ENCODE data around the gene CEP131. TPM values are rescaled to one million over a fixed set of nuclear protein-coding genes. Genes with fewer than 3 reads are reported as not detected.

The CEP131 gene
- total and polyA plus RNA-seq, 2 donors (not counting 3 experiments of a cell fraction or from before 2014, with no cell fraction given) = 5.3 to 17.9 TPM

DNA sequence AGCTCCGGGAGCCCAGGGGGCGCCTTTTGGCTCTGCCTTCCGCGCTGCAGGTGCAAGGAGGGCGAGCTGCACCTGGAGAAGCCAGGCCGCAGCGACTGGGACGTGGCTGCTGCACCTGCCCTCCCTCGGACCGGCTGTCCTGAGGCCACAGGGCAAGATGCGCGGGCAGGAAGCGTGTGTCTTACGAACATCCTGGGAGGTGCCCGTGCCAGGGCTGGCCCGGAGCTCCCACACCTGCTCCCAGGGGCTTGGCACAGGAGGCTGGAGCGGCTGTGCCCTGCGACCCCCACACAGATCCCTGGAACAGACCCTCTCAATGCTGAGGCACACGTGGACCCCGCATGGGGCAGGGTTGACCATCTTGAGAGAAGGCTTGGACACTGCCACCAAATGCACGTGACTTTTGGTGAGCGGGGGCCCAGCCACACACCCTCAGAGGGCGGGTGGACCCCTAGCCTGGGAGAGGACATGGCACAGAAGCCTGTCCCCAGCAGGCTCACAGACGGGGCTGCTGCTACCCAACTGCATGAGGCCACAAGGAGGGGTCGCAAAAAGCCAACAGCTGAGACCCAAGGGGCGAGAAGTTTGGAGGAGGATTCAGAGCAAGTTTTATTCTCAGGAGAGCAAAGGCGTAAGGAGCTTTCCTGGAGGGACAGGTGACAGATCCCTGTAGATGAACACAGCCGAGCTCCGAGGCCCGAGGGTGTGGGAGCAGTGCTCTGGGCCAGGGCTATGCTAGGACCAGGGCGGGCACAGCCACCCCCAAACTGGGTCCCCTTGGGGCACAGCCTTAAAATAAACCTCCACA is 27.7 kb upstream of the CEP131 start:
- no peak overlapping the region for H3K27ac ChIP-seq (ENCODE audit: insufficient read depth, low read depth, low read length)
- ChIA-PET POLR2A (no interaction called here), CTCF (interaction anchor here (1.0 kb wide), 1 partner anchor 234 kb away, joined by 3 read pairs; no protein-coding TSS in a partner anchor)
- H3K4me2 ChIP-seq (ENCODE audit: insufficient read depth, low read length) = no peak overlapping the region
- no peak overlapping the region for H3K9ac ChIP-seq (replicated peaks; ENCODE audit: extremely low read depth, insufficient read depth, low read length)
- no peaks in the 10 kb centered on the region for H4K20me1 ChIP-seq (replicated peaks; ENCODE audit: control insufficient read depth, extremely low read depth, insufficient read depth, low read length)
- no peak overlapping the region for H3K4me3 ChIP-seq (replicated peaks in 1 of 3; ENCODE audit: insufficient read depth in 1 of 3, low read depth in 1 of 3, low read length in 3 of 3)
- no peak overlapping the region for H2AFZ ChIP-seq (ENCODE audit: low read depth, low read length)
- BruUV-seq (replicated peaks) = no TSS peak
- H3K36me3 ChIP-seq (ENCODE audit: control insufficient read depth in 2 of 2, extremely low read depth in 1 of 2, insufficient read depth in 2 of 2, low read length in 2 of 2) = peaks cover 0 to 11% of the 10 kb centered on the region in 2 experiments
- FAIRE-seq (no peak), DNase-seq (ENCODE audit: low read depth, low spot score) (no peak)
- dilution Hi-C loops (cut with MboI; ENCODE audit: extremely low pct_ligation_motif_present, low sequenced_read_pairs) = no loop called here
- intact Hi-C loops (cut with micrococcal nuclease) = loop anchor here (5.0 kb wide), 1 partner anchor 262 kb away; the partner anchor contains the start of gene ACTG1
- no peaks in the 10 kb centered on the region for H3K9me1 ChIP-seq (replicated peaks; ENCODE audit: control insufficient read depth, extremely low read depth, insufficient read depth, low read length)
- H3K27me3 ChIP-seq (ENCODE audit: control insufficient read depth in 2 of 2, insufficient read depth in 2 of 2, low read length in 2 of 2) = no peaks in the 10 kb centered on the region
- TF ChIP-seq, protein P1, sequence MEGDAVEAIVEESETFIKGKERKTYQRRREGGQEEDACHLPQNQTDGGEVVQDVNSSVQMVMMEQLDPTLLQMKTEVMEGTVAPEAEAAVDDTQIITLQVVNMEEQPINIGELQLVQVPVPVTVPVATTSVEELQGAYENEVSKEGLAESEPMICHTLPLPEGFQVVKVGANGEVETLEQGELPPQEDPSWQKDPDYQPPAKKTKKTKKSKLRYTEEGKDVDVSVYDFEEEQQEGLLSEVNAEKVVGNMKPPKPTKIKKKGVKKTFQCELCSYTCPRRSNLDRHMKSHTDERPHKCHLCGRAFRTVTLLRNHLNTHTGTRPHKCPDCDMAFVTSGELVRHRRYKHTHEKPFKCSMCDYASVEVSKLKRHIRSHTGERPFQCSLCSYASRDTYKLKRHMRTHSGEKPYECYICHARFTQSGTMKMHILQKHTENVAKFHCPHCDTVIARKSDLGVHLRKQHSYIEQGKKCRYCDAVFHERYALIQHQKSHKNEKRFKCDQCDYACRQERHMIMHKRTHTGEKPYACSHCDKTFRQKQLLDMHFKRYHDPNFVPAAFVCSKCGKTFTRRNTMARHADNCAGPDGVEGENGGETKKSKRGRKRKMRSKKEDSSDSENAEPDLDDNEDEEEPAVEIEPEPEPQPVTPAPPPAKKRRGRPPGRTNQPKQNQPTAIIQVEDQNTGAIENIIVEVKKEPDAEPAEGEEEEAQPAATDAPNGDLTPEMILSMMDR (IDR thresholded peaks at IDR 0.05; ENCODE audit: extremely low read depth in 1 of 2, insufficient read depth in 1 of 2, low read depth in 1 of 2, low read length in 2 of 2) = no peak
- TF ChIP-seq POLR2AphosphoS5 (IDR thresholded peaks at IDR 0.05; ENCODE audit: insufficient read depth, low read depth, low read length) = no peak
- no peak for TF ChIP-seq POLR2A (IDR thresholded peaks at IDR 0.05; ENCODE audit: low read depth, low read length)
- no peak for TF ChIP-seq FOS (IDR thresholded peaks at IDR 0.05; ENCODE audit: borderline replicate concordance, insufficient read depth, low read length)
- no peak for TF ChIP-seq GATA2 (IDR thresholded peaks at IDR 0.05; ENCODE audit: insufficient read depth, insufficient read length, low read depth, low read length)
- no peak for TF ChIP-seq JUN (IDR thresholded peaks at IDR 0.05; ENCODE audit: borderline replicate concordance, insufficient read depth, insufficient read length, low read depth)
- no peak for TF ChIP-seq EZH2 (IDR thresholded peaks at IDR 0.05; ENCODE audit: borderline replicate concordance, low read depth, low read length, severe bottlenecking)
- TF ChIP-seq MYC (IDR thresholded peaks at IDR 0.05; ENCODE audit: low read depth, low read length) = no peak
- no peak for TF ChIP-seq MAX (IDR thresholded peaks at IDR 0.05; ENCODE audit: insufficient read depth, insufficient read length)
- no peaks in the 10 kb centered on the region for H3K4me1 ChIP-seq (ENCODE audit: control insufficient read depth, extremely low read depth, insufficient read depth, low read length)
- no peaks in the 10 kb centered on the region for H3K9me3 ChIP-seq (replicated peaks; ENCODE audit: control insufficient read depth, insufficient read depth, low read length)
- H3K79me2 ChIP-seq (ENCODE audit: control insufficient read depth, insufficient read depth, low read length) = no peaks in the 10 kb centered on the region
